Ishikawa (cell line): Measurements from ENCODE around the gene TBC1D17.
A peak's percentile ranks its signal among the peaks of the same experiment; 100 is the strongest.

ENCODE experiments used
- CEBPB ChIP-seq: IDR thresholded peaks from 2 replicates; pipeline ENCODE4 v1.6.1; 2012
- CREB1 ChIP-seq: IDR thresholded peaks from 2 replicates; pipeline ENCODE4 v1.6.1; 2012; ENCODE audit warnings: low read depth
- EGR1 ChIP-seq: IDR thresholded peaks from 2 replicates; pipeline ENCODE4 v1.6.1; 2012
- EP300 ChIP-seq: IDR thresholded peaks from 2 replicates; pipeline ENCODE4 v1.6.1; 2012; ENCODE audit warnings: borderline replicate concordance
- FOXM1 ChIP-seq: IDR thresholded peaks from 2 replicates; pipeline ENCODE4 v1.6.1; 2012; ENCODE audit warnings: low read depth, borderline replicate concordance
- NFIC ChIP-seq: IDR thresholded peaks from 2 replicates; pipeline ENCODE4 v1.6.1; 2012
- RAD21 ChIP-seq: IDR thresholded peaks from 2 replicates; pipeline ENCODE4 v1.6.1; 2012; ENCODE audit warnings: low read depth
- TAF1 ChIP-seq: IDR thresholded peaks from 2 replicates; pipeline ENCODE4 v1.6.1; 2012; ENCODE audit warnings: low read depth, mild to moderate bottlenecking
- TCF12 ChIP-seq: IDR thresholded peaks from 2 replicates; pipeline ENCODE4 v1.6.1; 2012; ENCODE audit warnings: low read depth
- TEAD4 ChIP-seq: IDR thresholded peaks from 2 replicates; pipeline ENCODE4 v1.6.1; 2012
- YY1 ChIP-seq: IDR thresholded peaks from 2 replicates; pipeline ENCODE4 v1.6.1; 2012; ENCODE audit warnings: low read depth
- ZBTB7A ChIP-seq: IDR thresholded peaks from 2 replicates; pipeline ENCODE4 v1.6.1; 2012; ENCODE audit warnings: low read depth
- TF ChIP-seq, protein P1 (sequence below): IDR thresholded peaks from 2 replicates; pipeline ENCODE4 v1.6.1; 2012
- TF ChIP-seq, protein P2 (sequence below): IDR thresholded peaks from 2 replicates; pipeline ENCODE4 v1.6.1; 2012
- TF ChIP-seq, protein P3 (sequence below): IDR thresholded peaks from 2 replicates; pipeline ENCODE4 v1.6.1; 2012; ENCODE audit warnings: low read depth, mild to moderate bottlenecking

Gene TBC1D17

DNA sequence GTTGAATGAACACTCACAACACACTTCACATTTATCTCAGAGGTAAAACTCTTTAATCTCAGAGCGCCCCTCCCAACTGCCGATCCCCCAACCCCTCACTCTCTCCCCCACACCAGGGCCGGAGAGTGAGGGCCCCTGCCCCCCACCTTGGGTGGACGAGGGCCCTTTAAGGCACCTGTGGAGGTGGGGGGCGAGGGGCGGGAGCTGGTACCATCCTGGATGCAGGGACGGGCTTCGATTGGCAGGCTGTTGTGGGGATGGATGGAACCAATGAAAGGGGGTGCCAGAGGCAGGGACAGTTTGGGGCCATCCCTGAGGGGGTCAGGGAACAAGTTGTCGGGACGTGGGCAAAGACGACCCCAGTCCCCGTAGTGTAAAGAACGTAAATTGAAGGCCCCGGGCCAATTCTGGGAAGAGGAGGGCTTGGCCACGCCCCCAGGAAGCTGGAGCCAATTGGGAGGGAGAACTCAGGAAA, 8.5 kb upstream of the TBC1D17 start:
- TF ChIP-seq TAF1 (no peak), RAD21 (no peak), FOXM1 (no peak; the same call in 1 of the 2 replicates), EP300 (no peak), CREB1 (no peak), TEAD4 (no peak), ZBTB7A (peak; percentile 79; the same call in 1 of the 2 replicates), TCF12 (no peak)
- TF ChIP-seq, protein P1, sequence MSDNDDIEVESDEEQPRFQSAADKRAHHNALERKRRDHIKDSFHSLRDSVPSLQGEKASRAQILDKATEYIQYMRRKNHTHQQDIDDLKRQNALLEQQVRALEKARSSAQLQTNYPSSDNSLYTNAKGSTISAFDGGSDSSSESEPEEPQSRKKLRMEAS = peak; percentile 49; the same call in 1 of the 2 replicates

DNA sequence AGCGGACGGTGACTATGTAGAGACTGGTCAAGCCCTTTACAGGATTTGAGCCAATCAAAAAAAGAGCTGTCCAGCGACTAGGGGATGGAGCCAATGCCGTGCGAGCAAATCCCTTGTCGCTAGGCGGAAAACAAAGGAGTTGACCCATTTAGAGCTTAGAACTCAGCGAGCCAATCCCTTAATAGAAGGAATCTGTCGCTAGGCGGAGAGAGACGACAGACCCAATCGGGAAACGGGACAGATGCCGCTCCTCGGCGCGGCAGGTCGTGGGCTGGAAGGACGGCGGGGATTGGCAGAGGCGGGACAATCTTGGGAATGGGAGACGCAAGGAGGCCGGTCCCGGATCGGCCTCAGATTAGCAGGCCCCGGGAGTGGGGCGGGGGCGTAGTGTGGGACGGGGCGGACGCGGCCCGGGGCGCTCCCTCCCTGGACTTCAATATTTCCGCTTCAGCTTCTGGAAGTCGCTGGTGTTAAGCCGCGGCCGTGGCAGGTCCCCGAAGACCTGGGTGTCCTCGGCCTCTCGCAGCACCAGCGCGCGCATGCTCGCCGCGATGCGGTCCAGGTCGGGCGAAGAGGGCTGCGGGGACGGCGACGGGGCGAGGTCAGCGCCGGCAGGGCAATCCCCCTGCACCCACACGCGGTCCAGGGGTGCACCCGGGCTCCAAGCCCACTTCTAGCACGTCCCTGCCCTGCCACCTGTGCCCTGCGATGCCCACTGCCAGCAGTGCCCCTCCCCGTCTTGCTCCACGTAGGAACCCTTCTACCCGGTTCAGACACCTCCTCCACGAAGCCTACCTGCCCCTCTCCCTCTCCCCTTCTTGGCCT, 7.8 kb upstream of the TBC1D17 start:
- TF ChIP-seq ZBTB7A (no peak; the same call in 1 of the 2 replicates), RAD21 (no peak), EP300 (peak; percentile 52; the same call in 1 of the 2 replicates), CREB1 (peak; percentile 59; the same call in 1 of the 2 replicates), CEBPB (no peak), FOXM1 (peak; percentile 9; the same call in 1 of the 2 replicates), EGR1 (peak; percentile 83), YY1 (no peak), NFIC (no peak), TCF12 (no peak; the same call in 1 of the 2 replicates), TAF1 (peak; percentile 51), TEAD4 (no peak; the same call in 1 of the 2 replicates)
- TF ChIP-seq, protein P2, sequence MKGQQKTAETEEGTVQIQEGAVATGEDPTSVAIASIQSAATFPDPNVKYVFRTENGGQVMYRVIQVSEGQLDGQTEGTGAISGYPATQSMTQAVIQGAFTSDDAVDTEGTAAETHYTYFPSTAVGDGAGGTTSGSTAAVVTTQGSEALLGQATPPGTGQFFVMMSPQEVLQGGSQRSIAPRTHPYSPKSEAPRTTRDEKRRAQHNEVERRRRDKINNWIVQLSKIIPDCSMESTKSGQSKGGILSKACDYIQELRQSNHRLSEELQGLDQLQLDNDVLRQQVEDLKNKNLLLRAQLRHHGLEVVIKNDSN = no peak
- TF ChIP-seq, protein P3, sequence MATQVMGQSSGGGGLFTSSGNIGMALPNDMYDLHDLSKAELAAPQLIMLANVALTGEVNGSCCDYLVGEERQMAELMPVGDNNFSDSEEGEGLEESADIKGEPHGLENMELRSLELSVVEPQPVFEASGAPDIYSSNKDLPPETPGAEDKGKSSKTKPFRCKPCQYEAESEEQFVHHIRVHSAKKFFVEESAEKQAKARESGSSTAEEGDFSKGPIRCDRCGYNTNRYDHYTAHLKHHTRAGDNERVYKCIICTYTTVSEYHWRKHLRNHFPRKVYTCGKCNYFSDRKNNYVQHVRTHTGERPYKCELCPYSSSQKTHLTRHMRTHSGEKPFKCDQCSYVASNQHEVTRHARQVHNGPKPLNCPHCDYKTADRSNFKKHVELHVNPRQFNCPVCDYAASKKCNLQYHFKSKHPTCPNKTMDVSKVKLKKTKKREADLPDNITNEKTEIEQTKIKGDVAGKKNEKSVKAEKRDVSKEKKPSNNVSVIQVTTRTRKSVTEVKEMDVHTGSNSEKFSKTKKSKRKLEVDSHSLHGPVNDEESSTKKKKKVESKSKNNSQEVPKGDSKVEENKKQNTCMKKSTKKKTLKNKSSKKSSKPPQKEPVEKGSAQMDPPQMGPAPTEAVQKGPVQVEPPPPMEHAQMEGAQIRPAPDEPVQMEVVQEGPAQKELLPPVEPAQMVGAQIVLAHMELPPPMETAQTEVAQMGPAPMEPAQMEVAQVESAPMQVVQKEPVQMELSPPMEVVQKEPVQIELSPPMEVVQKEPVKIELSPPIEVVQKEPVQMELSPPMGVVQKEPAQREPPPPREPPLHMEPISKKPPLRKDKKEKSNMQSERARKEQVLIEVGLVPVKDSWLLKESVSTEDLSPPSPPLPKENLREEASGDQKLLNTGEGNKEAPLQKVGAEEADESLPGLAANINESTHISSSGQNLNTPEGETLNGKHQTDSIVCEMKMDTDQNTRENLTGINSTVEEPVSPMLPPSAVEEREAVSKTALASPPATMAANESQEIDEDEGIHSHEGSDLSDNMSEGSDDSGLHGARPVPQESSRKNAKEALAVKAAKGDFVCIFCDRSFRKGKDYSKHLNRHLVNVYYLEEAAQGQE = no peak
- TF ChIP-seq, protein P1 = peak; percentile 85

DNA sequence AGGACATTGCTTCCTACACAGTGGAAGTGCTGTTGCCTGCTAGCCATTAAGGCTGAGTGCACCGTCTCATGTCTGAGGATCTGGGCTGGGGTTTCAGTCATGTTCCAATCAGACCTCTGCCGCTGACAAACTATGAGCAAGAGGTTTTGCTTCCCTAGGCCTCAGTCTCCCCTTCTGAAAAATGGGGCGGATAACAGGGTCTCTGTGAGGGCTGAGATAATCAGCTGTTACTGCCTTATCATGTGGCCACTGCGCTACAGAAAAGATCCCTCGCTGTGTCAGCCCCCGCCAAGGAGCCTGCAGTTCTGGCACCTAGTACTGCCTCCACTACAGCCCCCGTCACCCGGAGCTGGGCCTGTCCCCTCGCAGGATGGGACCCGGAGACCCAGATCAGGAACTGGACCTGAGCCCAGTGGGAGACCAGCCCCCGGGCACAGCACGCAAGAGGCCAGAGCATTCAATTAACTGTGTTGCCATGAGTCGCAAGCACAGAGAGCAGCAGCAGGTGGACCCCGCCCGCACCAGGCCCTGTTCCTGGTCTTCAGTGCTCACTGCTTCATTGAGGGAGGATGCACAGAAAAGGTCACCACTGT, 7.1 kb upstream of the TBC1D17 start:
- TF ChIP-seq TCF12 = no peak
- TF ChIP-seq EGR1 = no peak
- TF ChIP-seq TEAD4 = no peak
- TF ChIP-seq RAD21 = no peak
- TF ChIP-seq, protein P1 = no peak
- no peak for TF ChIP-seq NFIC
- TF ChIP-seq FOXM1 = no peak
- no peak for TF ChIP-seq TAF1
- no peak for TF ChIP-seq CEBPB
- no peak for TF ChIP-seq CREB1
- TF ChIP-seq EP300 = no peak
- TF ChIP-seq YY1 = no peak
- no peak for TF ChIP-seq ZBTB7A
- TF ChIP-seq, protein P2 = no peak
- TF ChIP-seq, protein P3 = no peak

DNA sequence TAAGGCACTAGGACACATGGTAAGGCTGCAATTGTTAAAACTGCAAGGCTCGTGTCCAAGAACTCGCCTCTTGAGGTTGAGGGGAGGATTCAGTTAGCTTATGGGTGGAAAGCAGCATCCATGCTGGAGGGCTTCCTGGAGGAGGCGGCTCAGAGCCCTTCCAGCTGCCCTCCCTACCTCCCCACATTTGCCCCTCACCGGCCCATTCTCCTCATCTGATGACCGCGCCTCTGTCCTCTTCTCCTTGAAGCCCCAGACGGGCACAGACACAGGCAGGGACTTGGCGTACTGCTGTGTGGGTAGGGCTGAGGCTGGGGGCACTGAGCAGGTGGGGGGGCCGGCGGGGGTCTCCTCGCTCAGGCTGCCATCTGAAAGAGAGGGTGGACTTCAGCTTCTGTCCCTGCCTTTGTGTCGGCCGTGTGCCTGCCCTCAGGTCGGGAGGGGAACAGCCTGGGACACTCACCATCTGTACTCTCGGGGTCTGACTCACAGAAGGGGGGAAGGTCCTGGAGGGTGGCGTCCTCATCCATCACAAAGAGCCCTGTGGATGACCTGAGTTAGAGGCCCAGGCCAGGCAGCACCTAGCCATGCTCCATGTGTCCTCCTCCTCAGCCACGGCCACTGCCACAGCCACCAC, 6.0 kb upstream of the TBC1D17 start:
- TF ChIP-seq TAF1 = no peak
- no peak for TF ChIP-seq ZBTB7A
- no peak for TF ChIP-seq EGR1
- no peak for TF ChIP-seq EP300
- TF ChIP-seq CREB1 = no peak
- no peak for TF ChIP-seq TCF12
- TF ChIP-seq YY1 = no peak
- no peak for TF ChIP-seq TEAD4
- TF ChIP-seq, protein P1 = no peak
- no peak for TF ChIP-seq CEBPB
- no peak for TF ChIP-seq FOXM1
- TF ChIP-seq NFIC = no peak
- TF ChIP-seq, protein P3 = no peak
- TF ChIP-seq, protein P2 = no peak
- no peak for TF ChIP-seq RAD21
